ENCODE data around the gene SCN4B.
A peak's percentile ranks its signal among the peaks of the same experiment; 100 is the strongest.

The SCN4B gene, protein sequence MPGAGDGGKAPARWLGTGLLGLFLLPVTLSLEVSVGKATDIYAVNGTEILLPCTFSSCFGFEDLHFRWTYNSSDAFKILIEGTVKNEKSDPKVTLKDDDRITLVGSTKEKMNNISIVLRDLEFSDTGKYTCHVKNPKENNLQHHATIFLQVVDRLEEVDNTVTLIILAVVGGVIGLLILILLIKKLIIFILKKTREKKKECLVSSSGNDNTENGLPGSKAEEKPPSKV

DNA sequence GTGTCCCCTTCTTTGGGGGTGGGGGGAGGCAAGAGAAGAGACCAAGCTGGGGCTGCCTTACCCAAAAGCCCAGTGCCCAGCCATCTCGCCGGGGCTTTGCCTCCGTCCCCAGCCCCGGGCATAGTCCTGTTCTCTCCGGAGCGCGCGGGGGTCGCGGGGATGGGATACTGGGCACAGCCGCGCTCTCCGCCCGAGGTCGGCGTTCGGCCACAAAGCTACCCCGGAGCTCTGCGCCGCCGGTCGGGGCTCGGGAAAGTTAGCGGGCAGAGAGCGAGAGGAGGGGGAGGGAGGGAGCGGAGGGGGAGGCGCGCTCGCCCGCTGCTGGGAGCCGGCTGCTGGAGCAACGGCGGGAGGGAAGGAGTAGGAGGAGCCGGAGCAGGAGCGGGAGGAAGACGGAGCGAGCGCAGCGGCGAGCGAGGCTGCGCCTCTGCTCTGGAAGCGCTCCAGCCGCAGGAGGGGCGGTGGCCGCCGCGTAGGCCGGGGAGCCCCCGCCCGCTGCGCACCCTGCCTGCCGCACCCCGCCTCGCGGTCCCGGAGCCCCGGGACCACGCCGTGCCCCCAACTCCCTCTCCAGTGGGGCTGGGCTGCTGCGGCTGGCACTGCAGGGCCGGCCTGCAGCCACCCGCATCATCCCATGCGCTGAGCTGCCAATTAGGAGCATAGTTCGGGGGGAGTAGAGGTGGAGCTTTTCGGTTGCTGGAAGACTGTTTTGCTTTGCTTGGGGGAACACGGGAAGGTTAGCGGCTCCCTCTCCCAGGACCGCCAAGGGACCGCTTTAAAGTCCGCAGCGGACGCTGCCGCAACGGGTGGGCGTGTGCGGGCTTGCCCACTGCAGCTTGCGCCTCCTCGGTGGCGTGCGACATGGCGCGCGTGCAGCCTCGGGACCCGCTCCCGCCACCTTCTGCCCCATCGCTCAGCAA lies at the start of gene SCN4B:
TSS of gene SCN4B (minus strand) at position 272 of the 920 bp plus-strand sequence. CDS start at position 122, 150 bp downstream.
- TF ChIP-seq, protein P1, sequence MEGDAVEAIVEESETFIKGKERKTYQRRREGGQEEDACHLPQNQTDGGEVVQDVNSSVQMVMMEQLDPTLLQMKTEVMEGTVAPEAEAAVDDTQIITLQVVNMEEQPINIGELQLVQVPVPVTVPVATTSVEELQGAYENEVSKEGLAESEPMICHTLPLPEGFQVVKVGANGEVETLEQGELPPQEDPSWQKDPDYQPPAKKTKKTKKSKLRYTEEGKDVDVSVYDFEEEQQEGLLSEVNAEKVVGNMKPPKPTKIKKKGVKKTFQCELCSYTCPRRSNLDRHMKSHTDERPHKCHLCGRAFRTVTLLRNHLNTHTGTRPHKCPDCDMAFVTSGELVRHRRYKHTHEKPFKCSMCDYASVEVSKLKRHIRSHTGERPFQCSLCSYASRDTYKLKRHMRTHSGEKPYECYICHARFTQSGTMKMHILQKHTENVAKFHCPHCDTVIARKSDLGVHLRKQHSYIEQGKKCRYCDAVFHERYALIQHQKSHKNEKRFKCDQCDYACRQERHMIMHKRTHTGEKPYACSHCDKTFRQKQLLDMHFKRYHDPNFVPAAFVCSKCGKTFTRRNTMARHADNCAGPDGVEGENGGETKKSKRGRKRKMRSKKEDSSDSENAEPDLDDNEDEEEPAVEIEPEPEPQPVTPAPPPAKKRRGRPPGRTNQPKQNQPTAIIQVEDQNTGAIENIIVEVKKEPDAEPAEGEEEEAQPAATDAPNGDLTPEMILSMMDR (IDR thresholded peaks at IDR 0.05; ENCODE audit: borderline replicate concordance, insufficient read depth, low read depth, low read length), result no peak
- no peak within 1 kb of the TSS for H3K4me3 ChIP-seq (ENCODE audit: low read depth, low read length)

DNA sequence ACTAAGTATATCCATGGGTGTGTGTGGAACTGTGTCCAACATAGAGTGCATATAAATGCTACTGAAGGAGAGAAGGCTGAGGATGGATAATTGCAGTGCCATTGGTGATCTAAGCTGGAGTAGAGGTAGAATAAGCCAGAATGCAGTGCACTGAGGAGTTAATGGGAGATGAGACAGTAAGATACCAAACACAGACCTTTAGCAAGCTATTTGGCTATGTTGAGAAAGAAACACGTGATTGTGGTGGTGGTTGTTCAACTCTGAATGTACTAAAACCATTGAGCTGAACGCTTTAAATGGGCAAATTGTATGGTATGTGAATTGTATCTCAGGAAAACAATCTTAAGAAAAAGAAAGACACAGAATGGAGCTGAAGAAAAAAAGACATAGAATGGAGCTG lies 49.3 kb upstream of the SCN4B start:
- TF ChIP-seq, protein P1 (IDR thresholded peaks at IDR 0.05; ENCODE audit: borderline replicate concordance, insufficient read depth, low read depth, low read length), result no peak
- no peak overlapping the region for H3K4me3 ChIP-seq (ENCODE audit: low read depth, low read length)

DNA sequence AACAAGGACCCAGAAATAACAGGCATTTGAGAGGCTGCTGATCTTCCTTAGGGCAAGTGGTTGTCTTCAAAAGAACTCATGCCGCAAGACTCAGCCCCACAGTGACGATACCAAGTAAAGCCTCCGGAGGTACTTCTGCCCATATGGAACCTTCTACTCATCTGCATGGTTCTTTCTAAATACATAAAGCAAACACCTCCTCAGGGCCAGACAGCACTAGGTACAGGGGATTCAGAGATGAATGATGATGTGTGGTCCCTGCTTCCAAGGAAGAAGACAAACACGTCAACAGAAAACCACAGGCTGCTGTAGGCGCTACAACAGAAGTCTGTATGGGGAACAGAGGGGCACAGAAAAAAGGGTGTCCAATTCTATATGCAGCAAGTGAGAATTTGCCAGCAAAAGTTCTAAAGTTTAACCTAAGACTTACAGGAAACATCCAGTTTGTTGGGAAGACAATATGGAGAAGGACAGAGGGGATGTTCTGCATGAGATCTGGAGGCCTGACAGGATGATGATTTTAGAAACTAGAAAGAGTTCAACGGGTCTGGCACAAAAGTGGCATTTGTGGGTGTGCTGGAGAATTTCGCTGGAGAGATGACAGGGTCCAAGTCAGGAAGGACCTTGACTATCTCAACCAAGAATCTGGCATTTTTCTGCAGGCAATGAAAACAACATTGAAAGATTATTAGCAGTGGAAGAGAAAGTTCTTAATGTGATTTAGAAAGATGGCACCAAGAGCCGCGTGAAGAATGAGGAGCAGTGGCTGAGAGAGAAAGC lies 48.5 kb upstream of the SCN4B start:
- no peak overlapping the region for H3K4me3 ChIP-seq (ENCODE audit: low read depth, low read length)
- TF ChIP-seq, protein P1 (IDR thresholded peaks at IDR 0.05; ENCODE audit: borderline replicate concordance, insufficient read depth, low read depth, low read length), result no peak

DNA sequence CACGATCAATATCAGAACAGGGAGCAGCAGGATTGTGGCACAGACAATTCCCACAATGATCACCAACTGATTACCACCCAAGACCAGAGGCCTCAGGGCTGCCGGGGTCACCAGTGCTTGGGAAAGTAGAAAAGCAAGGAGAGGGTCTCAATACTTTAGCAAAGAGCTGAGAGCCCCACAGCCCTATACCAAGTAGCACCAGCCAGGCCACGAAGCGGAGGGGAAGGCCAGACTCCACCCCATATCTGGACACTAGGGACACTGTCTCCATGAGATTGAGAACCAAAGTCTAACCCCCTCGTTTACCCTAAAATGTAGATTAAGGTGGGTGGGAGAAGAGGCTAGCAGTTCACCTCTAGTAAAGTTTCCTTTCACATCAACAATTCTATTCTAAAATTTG lies 47.9 kb upstream of the SCN4B start:
- TF ChIP-seq, protein P1 (IDR thresholded peaks at IDR 0.05; ENCODE audit: borderline replicate concordance, insufficient read depth, low read depth, low read length), result no peak
- no peak overlapping the region for H3K4me3 ChIP-seq (ENCODE audit: low read depth, low read length)

DNA sequence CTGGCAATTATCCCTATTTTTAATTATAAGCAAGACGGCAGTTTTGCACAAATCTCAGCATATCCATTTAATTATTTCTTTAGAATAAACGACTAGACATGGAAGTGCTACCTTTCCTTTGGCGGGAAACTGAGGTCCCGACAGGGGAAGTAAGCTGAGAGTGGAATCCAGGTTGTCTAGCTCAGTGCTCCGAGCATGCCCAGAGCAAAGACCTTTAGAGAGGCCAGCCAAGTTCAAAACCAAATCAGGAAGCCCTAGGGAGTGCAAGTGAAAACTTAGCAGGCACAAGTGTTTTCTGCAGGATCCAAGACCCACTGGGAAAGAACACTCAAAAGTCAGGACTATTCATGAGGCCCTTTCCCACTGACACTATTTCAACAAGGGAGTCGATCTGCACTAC lies 46.5 kb upstream of the SCN4B start:
- H3K4me3 ChIP-seq (ENCODE audit: low read depth, low read length), result no peak overlapping the region
- TF ChIP-seq, protein P1 (IDR thresholded peaks at IDR 0.05; ENCODE audit: borderline replicate concordance, insufficient read depth, low read depth, low read length), result no peak

DNA sequence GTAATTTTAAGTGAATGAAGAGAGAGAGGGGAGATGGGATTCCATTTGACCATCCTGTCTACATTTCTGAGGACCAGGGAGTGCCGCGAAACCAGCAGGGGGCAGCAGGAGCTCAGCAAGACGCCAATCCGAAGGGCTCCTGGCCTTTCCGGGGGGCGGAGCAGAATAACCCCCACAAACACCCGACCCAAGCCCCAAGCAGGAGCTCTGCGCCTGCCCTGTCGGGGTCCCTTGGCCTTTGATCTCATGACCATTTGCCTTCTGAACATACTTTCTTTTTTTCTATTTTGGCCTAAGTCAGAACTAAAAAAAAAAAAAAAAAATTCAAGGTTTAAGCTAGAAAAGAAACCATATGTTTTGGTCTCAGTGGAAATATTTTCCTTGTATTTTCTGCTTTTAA lies 45.7 kb upstream of the SCN4B start:
- H3K4me3 ChIP-seq (ENCODE audit: low read depth, low read length), result no peak overlapping the region

More for the DNA sequence above, 45.7 kb upstream of the SCN4B start:
- TF ChIP-seq, protein P1 (IDR thresholded peaks at IDR 0.05; ENCODE audit: borderline replicate concordance, insufficient read depth, low read depth, low read length), result peak; percentile 93

All from GM12875 (cell line).